Measurements from ENCODE around the gene GTPBP3. TPM values are rescaled to one million over a fixed set of nuclear protein-coding genes. Genes with fewer than 3 reads are reported as not detected.

The GTPBP3 gene, protein sequence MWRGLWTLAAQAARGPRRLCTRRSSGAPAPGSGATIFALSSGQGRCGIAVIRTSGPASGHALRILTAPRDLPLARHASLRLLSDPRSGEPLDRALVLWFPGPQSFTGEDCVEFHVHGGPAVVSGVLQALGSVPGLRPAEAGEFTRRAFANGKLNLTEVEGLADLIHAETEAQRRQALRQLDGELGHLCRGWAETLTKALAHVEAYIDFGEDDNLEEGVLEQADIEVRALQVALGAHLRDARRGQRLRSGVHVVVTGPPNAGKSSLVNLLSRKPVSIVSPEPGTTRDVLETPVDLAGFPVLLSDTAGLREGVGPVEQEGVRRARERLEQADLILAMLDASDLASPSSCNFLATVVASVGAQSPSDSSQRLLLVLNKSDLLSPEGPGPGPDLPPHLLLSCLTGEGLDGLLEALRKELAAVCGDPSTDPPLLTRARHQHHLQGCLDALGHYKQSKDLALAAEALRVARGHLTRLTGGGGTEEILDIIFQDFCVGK
- 10 to 100 TPM; 16.9 to 23.5 TPM for total RNA-seq
- polyA plus RNA-seq (ENCODE audit: insufficient read length in 6 of 6): 10 to 100 TPM; 18.1 to 29.0 (median 22.4) TPM
- long read RNA-seq, donor 1, partial matches to known transcripts: 0 of 8 reads
- long read RNA-seq, donor 1, other reads (novel, unspliced or antisense): 0 of 8 reads
- long read RNA-seq, donor 2, partial matches to known transcripts: 0 of 5 reads
- long read RNA-seq, donor 2, other reads (novel, unspliced or antisense): 0 of 5 reads
- long read RNA-seq, donor 3, partial matches to known transcripts: 0 of 10 reads
- long read RNA-seq, donor 3, other reads (novel, unspliced or antisense): 0 of 10 reads
- long read RNA-seq, donor 4, partial matches to known transcripts: 2 of 5 reads
- long read RNA-seq, donor 4, other reads (novel, unspliced or antisense): 0 of 5 reads
- long read RNA-seq, donor 5, partial matches to known transcripts: 0 of 2 reads
- long read RNA-seq, donor 5, other reads (novel, unspliced or antisense): 0 of 2 reads
- long read RNA-seq, donor 6, partial matches to known transcripts: 19 of 25 reads
- long read RNA-seq, donor 6, other reads (novel, unspliced or antisense): 0 of 25 reads
- long read RNA-seq, donor 7, partial matches to known transcripts: 0 of 4 reads
- long read RNA-seq, donor 7, other reads (novel, unspliced or antisense): 0 of 4 reads
- long read RNA-seq, donor 8, partial matches to known transcripts: 18 of 24 reads
- long read RNA-seq, donor 8, other reads (novel, unspliced or antisense): 0 of 24 reads
- long read RNA-seq, donor 9: 0 reads
- long read RNA-seq, donor 10, partial matches to known transcripts: 1 of 6 reads
- long read RNA-seq, donor 10, other reads (novel, unspliced or antisense): 2 of 6 reads
- long read RNA-seq, donor 11: 0 reads
- long read RNA-seq, donor 12, partial matches to known transcripts: 9 of 12 reads
- long read RNA-seq, donor 12, other reads (novel, unspliced or antisense): 0 of 12 reads

DNA sequence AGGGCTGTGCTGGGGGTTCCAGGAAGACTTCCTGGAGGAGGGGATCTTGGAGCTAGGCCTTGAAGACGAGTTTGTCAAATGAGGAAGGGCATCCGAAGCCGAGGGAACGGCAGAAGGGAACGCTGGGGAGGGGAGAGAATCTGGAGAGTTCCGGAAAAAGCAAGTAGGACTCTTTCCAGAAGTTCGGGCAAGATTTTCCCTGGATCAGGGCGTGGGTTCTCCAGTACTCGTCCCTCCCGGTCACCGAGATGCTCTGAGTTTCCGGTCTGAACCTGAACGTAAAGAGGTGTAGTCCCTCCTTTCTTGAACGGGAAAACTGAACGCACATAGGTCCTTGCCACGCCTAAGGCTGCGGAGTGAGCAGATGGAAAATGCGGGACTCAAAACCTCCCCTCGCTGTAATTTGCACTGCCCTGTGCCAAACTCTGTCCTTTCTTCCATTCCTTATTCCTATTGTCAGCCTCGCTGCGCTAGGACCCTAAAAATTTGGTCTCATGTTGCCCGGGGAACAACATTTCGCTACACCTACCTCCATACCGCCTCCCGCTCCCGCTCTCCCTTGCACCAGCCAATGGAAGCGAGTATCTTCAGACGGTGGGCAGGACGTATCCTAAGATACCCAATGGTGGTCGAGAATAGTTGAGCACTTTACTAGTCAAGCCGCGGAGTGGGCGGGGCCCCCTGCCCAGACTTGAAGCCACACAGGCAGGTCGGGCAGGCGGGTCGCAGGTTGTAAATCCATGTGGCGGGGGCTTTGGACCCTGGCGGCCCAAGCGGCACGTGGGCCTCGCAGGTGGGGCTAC, at the start of gene GTPBP3:
TSS of gene GTPBP3 (plus strand) at position 682 of the 803 bp plus-strand sequence. CDS start at position 741, 59 bp downstream.
- Histone ChIP-seq H3K36me3 (peaks cover 0 to 12% of the 10 kb centered on the region in 2 donors), H3K27me3 (no peaks in the 10 kb centered on the region), H3K4me3 (peak within 1 kb of the TSS; percentile 68 to 72), H3K4me1 (peaks cover 12 to 51% of the 10 kb centered on the region in 2 donors), H3K9me3 (peaks cover 0 to 2% of the 10 kb centered on the region in 2 donors), H3K27ac (peak within 1 kb of the TSS; percentile 92 to 94)
- TF ChIP-seq, protein P1, sequence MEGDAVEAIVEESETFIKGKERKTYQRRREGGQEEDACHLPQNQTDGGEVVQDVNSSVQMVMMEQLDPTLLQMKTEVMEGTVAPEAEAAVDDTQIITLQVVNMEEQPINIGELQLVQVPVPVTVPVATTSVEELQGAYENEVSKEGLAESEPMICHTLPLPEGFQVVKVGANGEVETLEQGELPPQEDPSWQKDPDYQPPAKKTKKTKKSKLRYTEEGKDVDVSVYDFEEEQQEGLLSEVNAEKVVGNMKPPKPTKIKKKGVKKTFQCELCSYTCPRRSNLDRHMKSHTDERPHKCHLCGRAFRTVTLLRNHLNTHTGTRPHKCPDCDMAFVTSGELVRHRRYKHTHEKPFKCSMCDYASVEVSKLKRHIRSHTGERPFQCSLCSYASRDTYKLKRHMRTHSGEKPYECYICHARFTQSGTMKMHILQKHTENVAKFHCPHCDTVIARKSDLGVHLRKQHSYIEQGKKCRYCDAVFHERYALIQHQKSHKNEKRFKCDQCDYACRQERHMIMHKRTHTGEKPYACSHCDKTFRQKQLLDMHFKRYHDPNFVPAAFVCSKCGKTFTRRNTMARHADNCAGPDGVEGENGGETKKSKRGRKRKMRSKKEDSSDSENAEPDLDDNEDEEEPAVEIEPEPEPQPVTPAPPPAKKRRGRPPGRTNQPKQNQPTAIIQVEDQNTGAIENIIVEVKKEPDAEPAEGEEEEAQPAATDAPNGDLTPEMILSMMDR (IDR thresholded peaks at IDR 0.05): no peak
- intact Hi-C loops (cut with DNase I): no loop called here
- DNase-seq: peak; percentile 92 to 97 (median 96)
- peak; percentile 90 for ATAC-seq

DNA sequence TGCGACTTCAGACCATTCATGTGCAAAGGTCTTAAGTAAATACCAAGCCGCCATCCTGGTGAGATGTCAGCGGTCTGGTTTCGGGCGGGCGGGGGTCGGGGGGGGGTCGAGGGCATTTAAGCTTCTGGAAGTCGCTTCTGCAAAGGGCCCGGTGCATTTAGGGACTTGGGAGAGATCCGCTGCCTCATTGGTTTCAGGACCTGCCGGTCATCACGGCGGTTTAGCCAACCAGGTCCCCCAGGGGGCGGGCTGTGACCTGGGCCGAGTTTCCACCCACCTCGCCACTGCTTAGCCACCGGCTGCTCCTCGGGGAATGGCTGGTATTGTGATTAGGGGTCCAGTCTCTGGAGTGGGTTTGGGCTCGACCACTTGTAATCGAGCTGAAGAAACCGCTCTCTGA, 47.9 kb upstream of the GTPBP3 start:
- peaks cover 0 to 4% of the 10 kb centered on the region in 2 donors for H3K36me3 ChIP-seq
- H3K27ac ChIP-seq: no peak overlapping the region
- peaks cover 3 to 13% of the 10 kb centered on the region in 2 donors for H3K4me1 ChIP-seq
- H3K9me3 ChIP-seq: no peaks in the 10 kb centered on the region
- ATAC-seq: peak; percentile 38
- TF ChIP-seq, protein P1 (IDR thresholded peaks at IDR 0.05): no peak
- DNase-seq: peak in 3 of 4 donors; percentile 49 to 85 (median 65)
- intact Hi-C loops (cut with DNase I): loop anchor here in 1 of 2 donors (10.0 kb wide), 1 partner anchor 85 kb away; no protein-coding TSS in a partner anchor
- H3K27me3 ChIP-seq: no peaks in the 10 kb centered on the region
- H3K4me3 ChIP-seq: no peak overlapping the region

DNA sequence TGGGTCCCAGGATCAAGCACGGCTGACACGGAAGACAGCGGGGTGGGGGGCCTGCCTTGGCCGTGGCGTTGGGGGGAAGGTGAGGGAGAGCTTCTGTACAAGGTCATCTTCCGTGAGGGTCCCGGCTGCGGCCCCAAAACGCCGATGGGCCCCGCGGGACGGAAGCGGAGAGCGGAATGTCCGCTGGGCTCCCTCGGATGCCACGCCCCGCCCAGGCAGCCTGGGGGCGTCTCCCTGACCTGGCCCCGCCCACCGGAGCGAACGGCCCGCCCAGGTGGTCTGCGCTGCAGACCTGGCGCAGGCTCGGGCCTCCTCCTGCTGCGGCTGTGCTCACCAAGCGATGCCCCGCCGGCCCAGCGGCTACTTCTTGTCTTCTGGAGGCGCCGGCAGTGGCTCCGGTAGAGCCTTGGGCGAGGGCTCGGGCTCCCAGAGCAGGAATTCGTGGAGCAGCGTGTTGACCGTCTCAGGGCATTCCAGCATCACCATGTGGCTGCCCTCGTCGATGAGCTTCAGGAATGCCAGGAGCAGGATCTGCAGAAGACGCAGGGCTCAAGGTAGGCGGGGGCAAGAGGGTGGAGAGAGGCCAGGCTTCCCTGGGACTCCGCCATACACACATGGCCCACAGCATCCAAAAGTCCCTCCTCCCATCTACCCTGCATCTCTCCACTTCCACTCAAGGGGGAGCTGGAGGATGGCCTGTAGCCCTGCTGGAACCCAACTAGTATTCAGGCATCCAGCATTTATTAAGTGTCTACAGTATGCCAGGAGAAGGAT, 44.9 kb upstream of the GTPBP3 start:
- Histone ChIP-seq H3K27me3 (no peaks in the 10 kb centered on the region), H3K9me3 (no peaks in the 10 kb centered on the region), H3K27ac (peak overlapping the region in 1 of 2 donors; percentile 43), H3K4me3 (peak overlapping the region; percentile 49 to 54), H3K4me1 (peaks cover 3 to 23% of the 10 kb centered on the region in 2 donors), H3K36me3 (peaks cover 0 to 7% of the 10 kb centered on the region in 2 donors)
- TF ChIP-seq, protein P1 (IDR thresholded peaks at IDR 0.05): peak; percentile 54 to 70
- intact Hi-C loops (cut with DNase I): loop anchor here in 1 of 2 donors (5.0 kb wide), 1 partner anchor 90 kb away; no protein-coding TSS in a partner anchor
- ATAC-seq: peak; percentile 97
- peak in 3 of 4 donors; percentile 76 to 94 (median 79) for DNase-seq
